KMS-11 (cell line): ENCODE data around the gene VAT1L.

Experiments used
- H2AFZ ChIP-seq: fragments of 200-600 bp; sonication (generic); 2 replicates; pipeline ENCODE4 v1.6.1; 2016; ENCODE audit warnings: antibody characterized with exemption, mixed run types, low read depth
- H3K27ac ChIP-seq: fragments of 200-600 bp; sonication (generic); 2 replicates; pipeline ENCODE4 v1.6.1; 2016; ENCODE audit warnings: mild to moderate bottlenecking, mixed run types
- H3K27me3 ChIP-seq: fragments of 200-600 bp; sonication (generic); 2 replicates; pipeline ENCODE4 v1.6.1; 2017; ENCODE audit warnings: mild to moderate bottlenecking, low read depth, mixed run types, moderate library complexity; ENCODE audit not compliant: insufficient read depth
- H3K36me3 ChIP-seq: fragments of 200-600 bp; sonication (generic); 2 replicates; pipeline ENCODE4 v1.6.1; 2017; ENCODE audit warnings: mild to moderate bottlenecking, mixed run types; ENCODE audit not compliant: insufficient read depth
- H3K4me1 ChIP-seq: fragments of 200-600 bp; sonication (generic); 2 replicates; pipeline ENCODE4 v1.6.1; 2016; ENCODE audit warnings: mild to moderate bottlenecking, low read depth, mixed run types; ENCODE audit not compliant: poor library complexity, severe bottlenecking
- H3K4me2 ChIP-seq: fragments of 200-600 bp; sonication (generic); 2 replicates; pipeline ENCODE4 v1.7.0; 2016; ENCODE audit warnings: mild to moderate bottlenecking, mixed run types
- H3K4me3 ChIP-seq: fragments of 200-600 bp; sonication (generic); IDR thresholded peaks from 2 replicates; pipeline ENCODE4 v1.6.1; 2017; ENCODE audit warnings: low read depth, low read length, mixed read lengths; ENCODE audit not compliant: insufficient read depth
- H3K79me2 ChIP-seq: fragments of 200-600 bp; sonication (generic); 2 replicates; pipeline ENCODE4 v1.6.1; 2016; ENCODE audit warnings: low read depth, mixed run types; ENCODE audit not compliant: insufficient read depth
- H3K9ac ChIP-seq: fragments of 200-600 bp; sonication (generic); 2 replicates; pipeline ENCODE4 v1.6.1; 2016; ENCODE audit warnings: mild to moderate bottlenecking, mixed run types
- H4K20me1 ChIP-seq: fragments of 200-600 bp; sonication (generic); 2 replicates; pipeline ENCODE4 v1.6.1; 2016; ENCODE audit warnings: mild to moderate bottlenecking, mixed run types; ENCODE audit not compliant: insufficient read depth
- TF ChIP-seq, protein P1 (sequence below): fragments of 200-600 bp; sonication (generic); conservative IDR thresholded peaks from 2 replicates; pipeline ENCODE4 v1.6.1; 2017; ENCODE audit warnings: low read depth, mild to moderate bottlenecking, antibody characterized with exemption, low read length, moderate library complexity, mixed read lengths

VAT1L gene

DNA sequence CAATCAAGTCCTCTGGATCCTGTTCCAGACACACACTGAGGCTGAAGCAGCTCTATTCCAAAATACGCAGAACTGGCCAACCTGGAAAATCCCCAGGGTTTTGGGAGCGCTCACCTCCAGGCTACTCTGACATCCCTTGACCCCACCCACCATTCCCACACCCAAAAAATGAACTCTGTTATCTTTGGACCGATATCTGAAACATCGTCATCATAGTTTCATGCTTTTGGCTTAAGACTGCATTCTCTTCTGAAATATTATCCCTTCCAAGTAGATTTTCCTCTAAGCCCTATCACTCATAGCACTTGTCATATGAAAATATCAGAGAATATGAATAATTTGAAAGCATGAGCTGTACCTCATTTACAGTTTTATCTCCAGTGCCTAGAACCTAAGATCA is 34.7 kb downstream of the VAT1L start:
- Histone ChIP-seq H3K4me3 (no peak overlapping the region), H3K4me1 (no peaks in the 10 kb centered on the region), H3K27me3 (no peaks in the 10 kb centered on the region), H3K9ac (no peak overlapping the region), H3K4me2 (no peak overlapping the region), H2AFZ (no peak overlapping the region), H4K20me1 (no peaks in the 10 kb centered on the region), H3K36me3 (no peaks in the 10 kb centered on the region), H3K79me2 (no peaks in the 10 kb centered on the region), H3K27ac (no peak overlapping the region)
- TF ChIP-seq, protein P1, sequence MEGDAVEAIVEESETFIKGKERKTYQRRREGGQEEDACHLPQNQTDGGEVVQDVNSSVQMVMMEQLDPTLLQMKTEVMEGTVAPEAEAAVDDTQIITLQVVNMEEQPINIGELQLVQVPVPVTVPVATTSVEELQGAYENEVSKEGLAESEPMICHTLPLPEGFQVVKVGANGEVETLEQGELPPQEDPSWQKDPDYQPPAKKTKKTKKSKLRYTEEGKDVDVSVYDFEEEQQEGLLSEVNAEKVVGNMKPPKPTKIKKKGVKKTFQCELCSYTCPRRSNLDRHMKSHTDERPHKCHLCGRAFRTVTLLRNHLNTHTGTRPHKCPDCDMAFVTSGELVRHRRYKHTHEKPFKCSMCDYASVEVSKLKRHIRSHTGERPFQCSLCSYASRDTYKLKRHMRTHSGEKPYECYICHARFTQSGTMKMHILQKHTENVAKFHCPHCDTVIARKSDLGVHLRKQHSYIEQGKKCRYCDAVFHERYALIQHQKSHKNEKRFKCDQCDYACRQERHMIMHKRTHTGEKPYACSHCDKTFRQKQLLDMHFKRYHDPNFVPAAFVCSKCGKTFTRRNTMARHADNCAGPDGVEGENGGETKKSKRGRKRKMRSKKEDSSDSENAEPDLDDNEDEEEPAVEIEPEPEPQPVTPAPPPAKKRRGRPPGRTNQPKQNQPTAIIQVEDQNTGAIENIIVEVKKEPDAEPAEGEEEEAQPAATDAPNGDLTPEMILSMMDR, result no peak

DNA sequence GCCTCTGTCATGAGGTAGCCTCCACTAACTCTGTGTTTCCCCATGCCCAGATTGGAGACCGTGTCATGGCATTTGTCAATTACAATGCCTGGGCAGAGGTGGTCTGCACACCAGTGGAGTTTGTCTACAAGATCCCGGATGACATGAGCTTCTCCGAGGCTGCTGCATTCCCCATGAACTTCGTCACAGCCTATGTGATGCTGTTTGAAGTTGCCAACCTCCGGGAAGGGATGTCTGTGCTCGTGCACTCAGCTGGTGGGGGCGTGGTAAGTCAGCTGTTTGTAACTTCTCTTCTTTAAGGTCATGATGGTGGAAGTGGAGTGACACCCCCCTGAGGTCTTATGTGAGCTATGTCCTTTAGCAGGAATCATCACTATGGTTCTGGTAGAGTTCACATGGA is 36.8 kb downstream of the VAT1L start:
- no peak overlapping the region for H3K4me3 ChIP-seq
- no peaks in the 10 kb centered on the region for H3K79me2 ChIP-seq
- no peaks in the 10 kb centered on the region for H3K27me3 ChIP-seq
- TF ChIP-seq, protein P1, result no peak
- H3K4me2 ChIP-seq, result no peak overlapping the region
- H3K27ac ChIP-seq, result no peak overlapping the region
- H4K20me1 ChIP-seq, result no peaks in the 10 kb centered on the region
- no peak overlapping the region for H3K9ac ChIP-seq
- no peaks in the 10 kb centered on the region for H3K36me3 ChIP-seq
- H2AFZ ChIP-seq, result no peak overlapping the region
- H3K4me1 ChIP-seq, result no peaks in the 10 kb centered on the region

DNA sequence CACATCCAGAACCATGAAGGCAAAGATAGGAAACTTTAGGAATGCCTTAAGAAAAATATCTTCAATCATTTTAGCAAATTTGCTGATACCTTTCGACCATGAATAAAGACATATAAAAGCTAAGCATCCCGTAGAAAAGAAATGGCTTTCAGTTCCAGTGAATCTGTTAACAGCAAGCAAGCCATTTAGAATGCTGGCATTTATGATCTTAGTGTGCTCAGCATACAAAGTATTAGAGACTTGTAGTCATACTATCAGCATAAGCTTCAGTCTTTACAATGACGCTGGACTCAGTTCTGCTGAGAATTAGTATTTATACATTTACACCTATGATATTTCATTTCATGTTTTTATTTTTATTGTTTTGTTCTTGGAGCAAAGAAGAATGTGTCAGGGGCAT is 38.7 kb downstream of the VAT1L start:
- TF ChIP-seq, protein P1, result no peak
- Histone ChIP-seq H3K36me3 (no peaks in the 10 kb centered on the region), H3K4me1 (no peaks in the 10 kb centered on the region), H2AFZ (no peak overlapping the region), H3K79me2 (no peaks in the 10 kb centered on the region), H3K4me2 (no peak overlapping the region), H3K9ac (no peak overlapping the region), H3K27me3 (no peaks in the 10 kb centered on the region), H4K20me1 (no peaks in the 10 kb centered on the region), H3K27ac (no peak overlapping the region), H3K4me3 (no peak overlapping the region)

GRCh38 chr16:77833921-77834634 is 45.7 kb downstream of the VAT1L start:
- H3K27ac ChIP-seq, result no peak overlapping the region
- no peaks in the 10 kb centered on the region for H3K36me3 ChIP-seq
- H3K9ac ChIP-seq, result no peak overlapping the region
- no peaks in the 10 kb centered on the region for H3K4me1 ChIP-seq
- H3K79me2 ChIP-seq, result no peaks in the 10 kb centered on the region
- no peak overlapping the region for H3K4me3 ChIP-seq
- no peaks in the 10 kb centered on the region for H4K20me1 ChIP-seq
- H2AFZ ChIP-seq, result no peak overlapping the region
- H3K27me3 ChIP-seq, result no peaks in the 10 kb centered on the region
- TF ChIP-seq, protein P1, result no peak
- no peak overlapping the region for H3K4me2 ChIP-seq
